Activated B cell treated with CpG ODN at 0.5 μM for 24 hours (primary cell): ENCODE results near the gene HEMK1. TPM values are rescaled to one million over a fixed set of nuclear protein-coding genes. Genes with fewer than 3 reads are reported as not detected.

ENCODE experiments used
- ATAC-seq: fragments of 200-7000 bp; cut with Tn5 transposase; one replicate; pipeline ENCODE4 v1.10.0; 2021; ENCODE audit warnings: low read depth, mild to moderate bottlenecking, moderate library complexity
- CTCF ChIA-PET: fragments of 350-600 bp; sonication (Branson Sonifier 250); formaldehyde crosslinking; loops from one replicate; lab custom pipeline; 2021; ENCODE audit warnings: antibody characterized with exemption; lab: Charles Lee
- POLR2A ChIA-PET: fragments of 350-600 bp; sonication (Branson Sonifier 250); formaldehyde crosslinking; loops from one replicate; lab custom pipeline; 2021; ENCODE audit warnings: antibody characterized with exemption; lab: Charles Lee
- DNase-seq: peaks from one replicate; pipeline ENCODE4 v3.0.0; 2022
- H3K27ac Mint-ChIP-seq: one replicate; pipeline ENCODE4 v1.8.0; 2020; ENCODE audit warnings: mixed read lengths
- H3K27me3 Mint-ChIP-seq: one replicate; pipeline ENCODE4 v1.8.0; 2021; ENCODE audit warnings: mixed read lengths
- H3K36me3 Mint-ChIP-seq: one replicate; pipeline ENCODE4 v1.8.0; 2021; ENCODE audit warnings: low read depth, mixed read lengths
- H3K4me1 Mint-ChIP-seq: one replicate; pipeline ENCODE4 v1.8.0; 2021; ENCODE audit warnings: mixed read lengths
- H3K4me3 Mint-ChIP-seq: one replicate; pipeline ENCODE4 v1.8.0; 2020; ENCODE audit warnings: mild to moderate bottlenecking, mixed read lengths
- H3K9me3 Mint-ChIP-seq: one replicate; pipeline ENCODE4 v1.8.0; 2020; ENCODE audit warnings: mixed read lengths
- CTCF ChIP-seq: fragments of 200-600 bp; IDR thresholded peaks from one replicate; pipeline ENCODE4 v1.8.0; 2022; ENCODE audit warnings: antibody characterized with exemption, mild to moderate bottlenecking
- intact Hi-C: fragments of 100-400 bp; cut with micrococcal nuclease; formaldehyde crosslinking; loops from one replicate; pipeline ENCODE4 v1.15.1; 2024
- total RNA-seq: library from RNA; stranded (reverse); gene quantifications from 2 replicates; pipeline ENCODE4 v1.2.3, GENCODE V29; 2022

Gene HEMK1
- total RNA-seq, 1 donor from 2014 or later = 26.9 TPM

GRCh38 chr3:50642382-50642781 lies 73.1 kb downstream of the HEMK1 start:
- peaks cover 65% of the 10 kb centered on the region for H3K36me3 Mint-ChIP-seq
- no peak for TF ChIP-seq CTCF
- H3K9me3 Mint-ChIP-seq = no peaks in the 10 kb centered on the region
- DNase-seq (no peak), ATAC-seq (no peak)
- no peaks in the 10 kb centered on the region for H3K4me1 Mint-ChIP-seq
- H3K27me3 Mint-ChIP-seq = no peaks in the 10 kb centered on the region
- H3K4me3 Mint-ChIP-seq = no peak overlapping the region
- POLR2A ChIA-PET = no interaction called here
- CTCF ChIA-PET = no interaction called here
- intact Hi-C loops = no loop called here
- H3K27ac Mint-ChIP-seq = no peak overlapping the region

- no peak for TF ChIP-seq CTCF
- no peak overlapping the region for H3K4me3 Mint-ChIP-seq
- no peaks in the 10 kb centered on the region for H3K9me3 Mint-ChIP-seq
- ChIA-PET POLR2A (no interaction called here), CTCF (no interaction called here)
- DNase-seq = no peak
- no peak overlapping the region for H3K27ac Mint-ChIP-seq
- ATAC-seq = no peak
- peaks cover 70% of the 10 kb centered on the region for H3K36me3 Mint-ChIP-seq
- intact Hi-C loops = no loop called here
- H3K27me3 Mint-ChIP-seq = no peaks in the 10 kb centered on the region
- H3K4me1 Mint-ChIP-seq = no peaks in the 10 kb centered on the region
Observed at GRCh38 chr3:50644561-50644960, 75.2 kb downstream of the HEMK1 start.

- ATAC-seq (no peak), DNase-seq (no peak)
- Mint-ChIP-seq H3K4me3 (no peak overlapping the region), H3K9me3 (no peaks in the 10 kb centered on the region), H3K27ac (no peak overlapping the region), H3K4me1 (no peaks in the 10 kb centered on the region), H3K36me3 (peaks cover 69% of the 10 kb centered on the region), H3K27me3 (no peaks in the 10 kb centered on the region)
- POLR2A ChIA-PET = no interaction called here
- intact Hi-C loops = no loop called here
- CTCF ChIA-PET = no interaction called here
- no peak for TF ChIP-seq CTCF
Observed at GRCh38 chr3:50645378-50645777, 76.1 kb downstream of the HEMK1 start.

Other genes with a start within 250 kb of the HEMK1 start
- 4.2 and 4.4 TPM in 2 replicates for gene HYAL2, start 246.8 kb upstream of the HEMK1 start, total RNA-seq
- gene TUSC2, start 241.3 kb upstream of the HEMK1 start, total RNA-seq = 32.2 and 33.4 TPM in 2 replicates
- gene RASSF1, start 228.7 kb upstream of the HEMK1 start, total RNA-seq = 34.0 and 38.0 TPM in 2 replicates
- gene ZMYND10, start 223.8 kb upstream of the HEMK1 start, total RNA-seq = 0.61 and 0.64 TPM in 2 replicates
- 23.6 and 26.4 TPM in 2 replicates for gene NPRL2, start 218.7 kb upstream of the HEMK1 start, total RNA-seq
- gene CYB561D2, start 218.7 kb upstream of the HEMK1 start, total RNA-seq = 22.9 and 26.0 TPM in 2 replicates
- gene TMEM115, start 210.0 kb upstream of the HEMK1 start, total RNA-seq = 18.7 and 19.6 TPM in 2 replicates
- 0.34 and 0.53 TPM in 2 replicates for gene CACNA2D2, start 65.9 kb upstream of the HEMK1 start, total RNA-seq
- 4.5 and 5.9 TPM in 2 replicates for gene C3orf18, start 1.8 kb upstream of the HEMK1 start, total RNA-seq
- 2.9 and 3.2 TPM in 2 replicates for gene CISH, start 42.3 kb downstream of the HEMK1 start, total RNA-seq
- gene MAPKAPK3, start 47.6 kb downstream of the HEMK1 start, total RNA-seq = 18.2 and 20.3 TPM in 2 replicates
- 0.04 and 0.07 TPM in 2 replicates for gene DOCK3, start 105.4 kb downstream of the HEMK1 start, total RNA-seq